Measurements from ENCODE around the gene BCAP31. TPM values are rescaled to one million over a fixed set of nuclear protein-coding genes. Genes with fewer than 3 reads are reported as not detected.
A peak's percentile ranks its signal among the peaks of the same experiment; 100 is the strongest.

Gene BCAP31
- total RNA-seq, 1 donor from 2014 or later = 117 TPM

DNA sequence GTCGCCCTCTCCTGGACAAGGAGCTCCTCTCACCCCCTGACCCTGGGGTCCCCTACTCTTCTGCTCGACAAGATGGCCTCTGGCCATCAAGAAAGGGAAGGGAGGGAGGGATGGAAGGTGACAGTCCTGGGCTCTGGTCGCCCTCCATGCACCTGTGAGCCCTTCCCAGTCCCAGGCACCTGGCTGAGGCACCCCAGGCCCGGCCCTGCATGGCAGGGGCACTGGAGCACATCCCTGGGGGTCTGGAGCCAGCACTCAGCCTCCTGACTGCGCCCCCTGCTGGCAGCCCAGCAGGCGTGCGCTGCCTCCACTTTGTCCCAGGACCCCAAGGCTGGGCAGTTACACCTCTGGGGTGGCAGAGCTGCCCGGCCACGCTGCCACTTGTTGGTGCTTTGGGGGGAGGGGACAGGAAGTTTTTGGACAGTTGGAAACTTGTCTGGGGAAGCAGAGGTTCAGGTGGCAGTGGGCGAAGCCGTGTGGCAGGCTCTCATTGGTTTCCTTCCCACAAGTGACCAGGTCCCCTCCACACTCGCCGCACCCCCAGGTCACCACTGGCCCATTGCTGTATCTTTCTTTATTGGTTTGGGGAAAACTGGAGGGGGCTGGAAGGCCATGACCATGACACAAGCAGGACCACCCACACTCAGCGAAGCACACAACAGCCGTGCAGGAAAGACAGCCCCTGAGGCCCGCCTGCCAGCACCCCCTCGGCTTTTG lies 54.9 kb downstream of the BCAP31 start:
- no peak for DNase-seq (ENCODE audit: low read depth, low spot score)
- H3K27me3 Mint-ChIP-seq (ENCODE audit: low read depth) = peaks cover 52% of the 10 kb centered on the region

DNA sequence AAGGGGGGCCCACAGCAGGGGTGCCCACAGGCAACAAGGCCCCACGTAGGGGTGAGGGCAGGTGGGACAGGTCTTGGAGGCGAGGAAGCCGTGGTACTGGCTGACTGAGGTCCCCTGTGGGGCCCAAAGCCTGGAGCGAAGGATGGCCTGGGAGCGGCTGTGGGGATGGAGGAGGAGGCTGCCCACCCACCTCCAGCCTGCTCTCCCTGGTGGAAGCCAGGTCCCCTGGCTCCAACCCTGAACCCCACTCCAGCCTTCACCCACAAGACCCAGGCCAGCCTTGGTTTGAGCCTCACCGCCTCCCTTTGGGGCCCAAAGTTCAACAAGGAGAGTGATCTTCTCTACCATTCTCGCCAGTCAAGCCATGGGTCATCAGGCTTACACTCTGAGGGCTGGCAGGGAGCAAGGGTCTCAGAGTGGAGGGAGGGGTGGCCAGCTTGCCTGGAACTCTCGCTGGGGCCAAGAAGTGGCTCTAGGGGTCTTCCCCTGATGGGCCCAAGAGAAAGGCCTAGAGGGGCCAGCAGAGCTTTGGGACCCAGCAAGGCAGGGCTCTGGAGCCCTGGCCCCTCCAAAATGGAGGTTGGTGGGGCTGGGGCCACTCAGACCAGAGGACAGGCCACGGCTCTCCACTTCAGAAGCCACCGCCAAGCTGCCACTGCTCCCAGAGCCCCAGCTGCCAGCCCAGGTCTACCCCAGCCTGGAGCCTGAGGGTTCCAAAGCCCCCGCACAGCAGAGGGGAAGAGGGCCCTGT lies 55.6 kb downstream of the BCAP31 start:
- H3K4me3 Mint-ChIP-seq = no peak overlapping the region
- H3K4me1 Mint-ChIP-seq = peaks cover 7% of the 10 kb centered on the region
- no peak overlapping the region for H3K27ac Mint-ChIP-seq (ENCODE audit: unreplicated experiment)
- peaks cover 4% of the 10 kb centered on the region for H3K36me3 Mint-ChIP-seq (ENCODE audit: low read depth)
- no peak for DNase-seq (ENCODE audit: low read depth, low spot score)
- H3K9me3 Mint-ChIP-seq = peaks cover 5% of the 10 kb centered on the region
- peaks cover 50% of the 10 kb centered on the region for H3K27me3 Mint-ChIP-seq (ENCODE audit: low read depth)
- TF ChIP-seq, protein P1, sequence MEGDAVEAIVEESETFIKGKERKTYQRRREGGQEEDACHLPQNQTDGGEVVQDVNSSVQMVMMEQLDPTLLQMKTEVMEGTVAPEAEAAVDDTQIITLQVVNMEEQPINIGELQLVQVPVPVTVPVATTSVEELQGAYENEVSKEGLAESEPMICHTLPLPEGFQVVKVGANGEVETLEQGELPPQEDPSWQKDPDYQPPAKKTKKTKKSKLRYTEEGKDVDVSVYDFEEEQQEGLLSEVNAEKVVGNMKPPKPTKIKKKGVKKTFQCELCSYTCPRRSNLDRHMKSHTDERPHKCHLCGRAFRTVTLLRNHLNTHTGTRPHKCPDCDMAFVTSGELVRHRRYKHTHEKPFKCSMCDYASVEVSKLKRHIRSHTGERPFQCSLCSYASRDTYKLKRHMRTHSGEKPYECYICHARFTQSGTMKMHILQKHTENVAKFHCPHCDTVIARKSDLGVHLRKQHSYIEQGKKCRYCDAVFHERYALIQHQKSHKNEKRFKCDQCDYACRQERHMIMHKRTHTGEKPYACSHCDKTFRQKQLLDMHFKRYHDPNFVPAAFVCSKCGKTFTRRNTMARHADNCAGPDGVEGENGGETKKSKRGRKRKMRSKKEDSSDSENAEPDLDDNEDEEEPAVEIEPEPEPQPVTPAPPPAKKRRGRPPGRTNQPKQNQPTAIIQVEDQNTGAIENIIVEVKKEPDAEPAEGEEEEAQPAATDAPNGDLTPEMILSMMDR (conservative IDR thresholded peaks at IDR 0.05) = no peak

More for the DNA sequence above, 54.9 kb downstream of the BCAP31 start:
- no peak overlapping the region for H3K27ac Mint-ChIP-seq (ENCODE audit: unreplicated experiment)
- H3K9me3 Mint-ChIP-seq = peaks cover 5% of the 10 kb centered on the region
- H3K4me1 Mint-ChIP-seq = peaks cover 11% of the 10 kb centered on the region
- H3K4me3 Mint-ChIP-seq = no peak overlapping the region
- H3K36me3 Mint-ChIP-seq (ENCODE audit: low read depth) = peaks cover 4% of the 10 kb centered on the region
- TF ChIP-seq, protein P1 (conservative IDR thresholded peaks at IDR 0.05) = peak; percentile 73

DNA sequence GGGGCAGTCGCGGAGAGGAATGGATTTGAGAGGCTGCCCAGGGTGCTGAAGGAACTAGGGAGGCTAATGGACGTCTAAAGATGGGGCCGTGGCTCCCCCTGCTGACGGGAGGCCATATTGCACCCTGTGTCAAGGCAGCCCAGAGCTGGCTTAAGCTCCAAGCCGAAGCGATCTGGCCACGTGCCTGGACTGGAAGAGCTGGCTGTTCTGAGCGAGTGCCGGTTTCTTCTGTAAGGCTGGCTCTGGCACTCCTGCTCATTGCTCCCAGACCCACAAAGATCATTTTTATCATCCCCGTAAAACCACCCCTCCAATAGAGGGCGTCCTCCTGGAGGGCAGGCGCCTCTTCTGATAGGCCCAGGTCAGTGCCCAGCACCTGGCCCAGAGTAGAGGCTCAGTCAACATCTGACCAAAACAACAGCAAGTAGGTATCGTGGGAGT lies 56.2 kb downstream of the BCAP31 start:
- Mint-ChIP-seq H3K27me3 (ENCODE audit: low read depth) (peaks cover 49% of the 10 kb centered on the region), H3K4me3 (peak overlapping the region; percentile 71), H3K36me3 (ENCODE audit: low read depth) (peaks cover 4% of the 10 kb centered on the region), H3K4me1 (peaks cover 7% of the 10 kb centered on the region), H3K9me3 (peaks cover 5% of the 10 kb centered on the region), H3K27ac (ENCODE audit: unreplicated experiment) (no peak overlapping the region)
- peak; percentile 78 for DNase-seq (ENCODE audit: low read depth, low spot score)
- TF ChIP-seq, protein P1 (conservative IDR thresholded peaks at IDR 0.05) = peak; percentile 75

DNA sequence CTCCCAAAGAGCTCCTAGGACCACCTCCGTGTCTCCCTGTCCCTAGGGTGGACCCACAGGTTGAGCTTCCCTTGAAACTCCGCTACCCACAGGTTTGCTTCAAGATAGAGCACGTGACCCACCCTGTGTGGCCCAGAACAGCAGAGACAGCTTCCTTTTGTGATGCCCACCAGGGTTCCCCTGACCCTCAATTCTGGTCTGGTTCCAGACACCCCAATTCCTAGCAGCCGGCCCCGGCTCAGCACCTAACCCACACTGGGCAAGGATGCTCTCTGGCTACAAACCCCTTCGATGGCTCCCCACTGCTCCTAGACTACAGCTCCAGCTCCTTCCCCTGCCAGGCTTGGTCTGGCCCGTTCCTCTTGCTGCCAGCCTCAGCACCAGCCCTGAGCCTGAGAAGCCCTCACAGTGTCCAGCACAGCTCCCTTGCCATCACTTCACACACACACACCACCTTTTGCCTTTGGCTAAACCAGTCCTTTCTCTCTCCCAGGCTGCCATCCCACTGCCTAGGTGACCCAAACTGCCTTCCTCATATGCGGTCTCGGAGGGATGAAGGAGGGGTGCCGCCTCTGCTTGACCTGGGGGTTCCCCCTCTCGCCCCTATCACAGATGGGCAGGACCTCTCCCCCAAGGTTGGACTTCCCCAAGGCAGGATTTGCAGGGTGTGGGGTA lies 56.8 kb downstream of the BCAP31 start:
- no peak overlapping the region for H3K27ac Mint-ChIP-seq (ENCODE audit: unreplicated experiment)
- TF ChIP-seq, protein P1 (conservative IDR thresholded peaks at IDR 0.05) = no peak
- H3K4me3 Mint-ChIP-seq = peak overlapping the region; percentile 71
- H3K36me3 Mint-ChIP-seq (ENCODE audit: low read depth) = peaks cover 4% of the 10 kb centered on the region
- peaks cover 7% of the 10 kb centered on the region for H3K4me1 Mint-ChIP-seq
- no peak for DNase-seq (ENCODE audit: low read depth, low spot score)
- peaks cover 5% of the 10 kb centered on the region for H3K9me3 Mint-ChIP-seq
- H3K27me3 Mint-ChIP-seq (ENCODE audit: low read depth) = peaks cover 50% of the 10 kb centered on the region

DNA sequence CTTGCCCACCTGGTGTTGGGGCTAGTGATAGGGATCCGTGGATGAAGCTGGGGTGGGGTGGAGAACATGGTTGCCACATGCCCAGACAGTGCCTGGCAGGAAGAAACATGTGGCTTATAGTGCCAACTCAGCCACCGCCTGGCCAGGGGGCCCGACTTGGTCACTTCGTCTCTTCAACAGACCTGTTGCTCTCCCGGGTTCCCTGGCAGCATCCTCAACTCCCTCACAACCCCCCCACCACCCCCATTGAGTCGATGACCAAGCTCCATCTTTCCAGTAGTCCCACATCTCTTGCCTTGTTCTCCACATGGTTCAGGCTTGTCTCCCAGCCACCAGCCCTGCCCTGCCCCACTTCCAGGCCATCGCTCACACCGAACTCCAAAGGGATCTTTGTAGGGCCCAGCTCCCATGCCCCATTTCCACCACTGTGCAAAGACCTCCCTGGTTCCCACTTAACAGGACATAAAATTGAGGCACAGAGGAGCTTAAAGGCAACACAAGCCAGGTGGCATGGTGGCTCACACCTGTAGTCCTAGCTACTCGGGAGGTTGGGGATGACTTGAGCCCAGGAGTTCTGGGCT lies 58.4 kb downstream of the BCAP31 start:
- H3K4me3 Mint-ChIP-seq = no peak overlapping the region
- H3K27me3 Mint-ChIP-seq (ENCODE audit: low read depth) = peaks cover 62% of the 10 kb centered on the region
- H3K9me3 Mint-ChIP-seq = peaks cover 5% of the 10 kb centered on the region
- TF ChIP-seq, protein P1 (conservative IDR thresholded peaks at IDR 0.05) = no peak
- peaks cover 4% of the 10 kb centered on the region for H3K36me3 Mint-ChIP-seq (ENCODE audit: low read depth)
- DNase-seq (ENCODE audit: low read depth, low spot score) = no peak
- no peak overlapping the region for H3K27ac Mint-ChIP-seq (ENCODE audit: unreplicated experiment)
- peaks cover 7% of the 10 kb centered on the region for H3K4me1 Mint-ChIP-seq
